HCT116 (cell line): ENCODE data around the gene KCNK3. TPM values are rescaled to one million over a fixed set of nuclear protein-coding genes. Genes with fewer than 3 reads are reported as not detected.

Experiments used
- ATAC-seq: fragments of 200-7000 bp; cut with Tn5 transposase; 2 replicates; pipeline ENCODE4 v1.9.1; 2020; ENCODE audit warnings: mild to moderate bottlenecking, moderate library complexity
- BruUV-seq: library from RNA; stranded (reverse); fragments of 400-500 nt; replicated peaks from 2 replicates; lab custom pipeline; 2021; lab: Mats Ljungman, UMichigan
- CTCF ChIA-PET: fragments of 300-600 bp; sonication (Branson Sonifier 250); formaldehyde crosslinking; loops from one replicate; lab custom pipeline; 2021; ENCODE audit warnings: antibody characterized with exemption; lab: Charles Lee
- POLR2A ChIA-PET: fragments of 300-600, 350-600 bp; sonication (Branson Sonifier 250); formaldehyde crosslinking; loops from one replicate; lab custom pipeline; 2021; ENCODE audit warnings: antibody characterized with exemption; lab: Charles Lee
- RAD21 ChIA-PET, 2 experiments: fragments of 300-600 bp; sonication (Branson Sonifier 250); formaldehyde crosslinking; loops; one replicate each; lab custom pipeline; 2023; ENCODE audit warnings: low total read pairs in 2 of 2; ENCODE audit not compliant: uncharacterized antibody in 2 of 2, unreplicated experiment in 2 of 2, low non-redundant PET in 1 of 2; lab: Charles Lee
- DNase-seq: peaks from one replicate; pipeline ENCODE4 v3.0.0-alpha.2; 2010; ENCODE audit warnings: low read depth, low spot score
- H2AFZ ChIP-seq: fragments of 200-600 bp; shearing (Covaris generic), sonication (generic); 2 replicates; pipeline ENCODE4 v1.6.1; 2017; ENCODE audit warnings: low read depth, mixed run types, mixed read lengths, antibody characterized with exemption, low read length; ENCODE audit not compliant: poor library complexity, severe bottlenecking
- H3K27ac ChIP-seq: 2 replicates; pipeline ENCODE4 v1.5.1; 2012; ENCODE audit warnings: low read depth, low read length
- H3K27me3 ChIP-seq: fragments of 200-600 bp; sonication (generic); 2 replicates; pipeline ENCODE4 v1.6.1; 2016; ENCODE audit warnings: mixed run types, low read length, mixed read lengths; ENCODE audit not compliant: insufficient read depth
- H3K36me3 ChIP-seq, 2 experiments: fragments of 200-500 bp in 1 of 2; fragments of 200-600 bp in 1 of 2; sonication (Bioruptor generic) in 1 of 2; sonication (generic) in 1 of 2; 2 replicates each; pipeline versions ENCODE4 v1.5.1 to v1.6.1; 2014 to 2016; ENCODE audit warnings: low read length in 2 of 2, inconsistent platforms in 1 of 2, mixed read lengths in 1 of 2, mixed run types in 1 of 2; ENCODE audit not compliant: insufficient read depth in 2 of 2, control insufficient read depth in 1 of 2
- H3K4me1 ChIP-seq, 2 experiments: fragments of 200-600 bp in 1 of 2; sonication (generic) in 1 of 2; 2 replicates each; pipeline versions ENCODE4 v1.5.1 to v1.6.1; 2012 to 2017; ENCODE audit warnings: low read length in 2 of 2, inconsistent platforms in 1 of 2, mild to moderate bottlenecking in 1 of 2, mixed read lengths in 1 of 2, mixed run types in 1 of 2, moderate library complexity in 1 of 2; ENCODE audit not compliant: insufficient read depth in 2 of 2, control insufficient read depth in 1 of 2
- H3K4me2 ChIP-seq: fragments of 200-600 bp; sonication (generic); 2 replicates; pipeline ENCODE4 v1.6.1; 2017; ENCODE audit warnings: mixed run types, low read length, mixed read lengths
- H3K4me3 ChIP-seq, 2 experiments: fragments of 200-600 bp in 1 of 2; sonication (generic) in 1 of 2; replicated peaks in 1 of 2; 2 replicates each; pipeline ENCODE4 v1.5.1; 2011 to 2016; ENCODE audit warnings: low read length in 2 of 2, control low read depth in 1 of 2, low read depth in 1 of 2, mild to moderate bottlenecking in 1 of 2, mixed read lengths in 1 of 2, mixed run types in 1 of 2
- H3K79me2 ChIP-seq: fragments of 200-600 bp; sonication (generic); 2 replicates; pipeline ENCODE4 v1.6.1; 2017; ENCODE audit warnings: mild to moderate bottlenecking, mixed run types, low read length, moderate library complexity, mixed read lengths; ENCODE audit not compliant: insufficient read depth
- H3K9ac ChIP-seq: fragments of 200-600 bp; sonication (generic); 2 replicates; pipeline ENCODE4 v1.6.1; 2016; ENCODE audit warnings: low read length, mixed read lengths
- H3K9me2 ChIP-seq: fragments of 200-600 bp; sonication (generic), shearing (Covaris generic); 2 replicates; pipeline ENCODE4 v1.6.1; 2017; ENCODE audit warnings: mixed run types, mild to moderate bottlenecking, moderate library complexity; ENCODE audit not compliant: insufficient read depth
- H3K9me3 ChIP-seq, 2 experiments: fragments of 200-500 bp in 1 of 2; fragments of 200-600 bp in 1 of 2; sonication (Bioruptor generic) in 1 of 2; sonication (generic) in 1 of 2; 2 replicates each; pipeline ENCODE4 v1.6.1; 2014 to 2017; ENCODE audit warnings: low read length in 2 of 2, mixed read lengths in 2 of 2, inconsistent platforms in 1 of 2, low read depth in 1 of 2, mild to moderate bottlenecking in 1 of 2, mixed run types in 1 of 2, moderate library complexity in 1 of 2; ENCODE audit not compliant: control insufficient read depth in 1 of 2, insufficient read depth in 1 of 2
- H4K20me1 ChIP-seq: fragments of 200-600 bp; sonication (generic), shearing (Covaris generic); 2 replicates; pipeline ENCODE4 v1.6.1; 2017; ENCODE audit warnings: mixed run types, mild to moderate bottlenecking, moderate library complexity; ENCODE audit not compliant: insufficient read depth
- CBX3 ChIP-seq: IDR thresholded peaks from 2 replicates; pipeline ENCODE4 v1.6.1; 2012; ENCODE audit warnings: low read depth
- CEBPB ChIP-seq: IDR thresholded peaks from 2 replicates; pipeline ENCODE4 v1.6.1; 2012; ENCODE audit warnings: low read depth
- EGR1 ChIP-seq: IDR thresholded peaks from 2 replicates; pipeline ENCODE4 v1.6.1; 2012; ENCODE audit warnings: low read depth
- EZH2 ChIP-seq: fragments of 200-600 bp; sonication (generic); IDR thresholded peaks from 2 replicates; pipeline ENCODE4 v1.6.1; 2017; ENCODE audit warnings: antibody characterized with exemption, mixed run types
- EZH2phosphoT487 ChIP-seq: fragments of 200-600 bp; IDR thresholded peaks from 2 replicates; pipeline ENCODE4 v1.6.1; 2018; ENCODE audit warnings: antibody characterized with exemption, borderline replicate concordance
- FOSL1 ChIP-seq: IDR thresholded peaks from 2 replicates; pipeline ENCODE4 v1.6.1; 2012; ENCODE audit warnings: low read depth
- JUND ChIP-seq: IDR thresholded peaks from 2 replicates; pipeline ENCODE4 v1.6.1; 2012
- MAX ChIP-seq: IDR thresholded peaks from 2 replicates; pipeline ENCODE4 v1.6.1; 2012
- POLR2A ChIP-seq: IDR thresholded peaks from 2 replicates; pipeline ENCODE4 v1.7.0; 2011; ENCODE audit warnings: borderline replicate concordance; ENCODE audit not compliant: insufficient read depth, insufficient read length; ENCODE audit errors: extremely low read depth
- POLR2AphosphoS5 ChIP-seq: IDR thresholded peaks from 2 replicates; pipeline ENCODE4 v1.6.1; 2011; ENCODE audit warnings: mild to moderate bottlenecking, low read depth, low read length, moderate library complexity
- REST ChIP-seq: IDR thresholded peaks from 2 replicates; pipeline ENCODE4 v1.6.1; 2012; ENCODE audit warnings: low read depth
- SP1 ChIP-seq: IDR thresholded peaks from 2 replicates; pipeline ENCODE4 v1.6.1; 2012; ENCODE audit warnings: low read depth
- SRF ChIP-seq: IDR thresholded peaks from 2 replicates; pipeline ENCODE4 v1.6.1; 2012; ENCODE audit warnings: low read depth
- TCF7L2 ChIP-seq: IDR thresholded peaks from 2 replicates; pipeline ENCODE4 v1.7.0; 2011; ENCODE audit warnings: borderline replicate concordance, inconsistent platforms; ENCODE audit not compliant: insufficient read depth, insufficient read length; ENCODE audit errors: extremely low read depth
- YY1 ChIP-seq: IDR thresholded peaks from 2 replicates; pipeline ENCODE4 v1.6.1; 2011; ENCODE audit warnings: low read length, low read depth, moderate library complexity, mild to moderate bottlenecking; ENCODE audit not compliant: insufficient replicate concordance; ENCODE audit errors: extremely low read depth
- ZBTB33 ChIP-seq: IDR thresholded peaks from 2 replicates; pipeline ENCODE4 v1.6.1; 2011; ENCODE audit warnings: mild to moderate bottlenecking, low read length, moderate library complexity; ENCODE audit not compliant: insufficient replicate concordance; ENCODE audit errors: extremely low read depth
- ZFX ChIP-seq: fragments of 450-650 bp; IDR thresholded peaks from 2 replicates; pipeline ENCODE4 v1.6.1; 2017
- ZNF274 ChIP-seq: fragments of 200-500 bp; sonication (Bioruptor generic); IDR thresholded peaks from 2 replicates; pipeline ENCODE4 v1.6.1; 2014; ENCODE audit warnings: mild to moderate bottlenecking, low read depth, low read length, inconsistent platforms
- intact Hi-C: fragments of 100-400 bp; cut with micrococcal nuclease; formaldehyde crosslinking; loops from 2 replicates; pipeline ENCODE4 v1.10.0; 2022
- total RNA-seq: library from RNA; stranded (reverse); gene quantifications from one replicate; pipeline ENCODE4 v1.2.1, GENCODE V29; 2021; ENCODE audit not compliant: unreplicated experiment
- TF ChIP-seq, protein P1 (sequence below), 3 experiments: fragments of 200-600 bp in 1 of 3; sonication (generic) in 1 of 3; IDR thresholded peaks in 2 of 3; conservative IDR thresholded peaks in 1 of 3; 2 replicates each; pipeline ENCODE4 v1.5.1; 2012 to 2017; ENCODE audit warnings: low read depth in 2 of 3, low read length in 2 of 3, antibody characterized with exemption in 1 of 3, borderline replicate concordance in 1 of 3, control low read depth in 1 of 3, mild to moderate bottlenecking in 1 of 3, mixed read lengths in 1 of 3, mixed run types in 1 of 3, moderate library complexity in 1 of 3; ENCODE audit not compliant: insufficient read depth in 1 of 3
- TF ChIP-seq, protein P2 (sequence below): IDR thresholded peaks from 2 replicates; pipeline ENCODE4 v1.6.1; 2012

KCNK3 gene
- total RNA-seq, 1 experiment from 2014 or later, result 0.71 TPM

DNA sequence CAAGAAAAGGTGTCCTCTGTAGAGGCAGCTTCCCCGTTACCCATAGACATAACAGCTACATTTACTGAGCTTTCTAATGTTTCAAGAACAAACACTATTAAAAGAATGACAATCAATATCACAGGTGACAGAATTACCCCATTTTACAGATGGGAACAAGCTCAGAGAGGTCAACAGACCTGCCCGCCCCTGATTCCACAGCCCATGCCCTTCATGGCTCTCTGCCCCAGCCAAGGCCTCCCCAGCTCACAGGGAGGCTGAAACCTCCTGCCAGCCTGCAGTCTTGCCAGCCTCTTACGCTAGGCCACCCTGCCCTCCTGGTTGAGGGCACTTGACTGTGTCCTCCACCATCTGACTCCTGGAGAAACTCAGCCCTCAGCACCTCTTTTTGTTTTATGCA is 52.4 kb downstream of the KCNK3 start:
- BruUV-seq, result no TSS peak
- Histone ChIP-seq H4K20me1 (no peaks in the 10 kb centered on the region), H2AFZ (no peak overlapping the region), H3K27me3 (no peaks in the 10 kb centered on the region), H3K4me3 (no peak overlapping the region), H3K4me2 (no peak overlapping the region), H3K9ac (no peak overlapping the region), H3K9me3 (no peaks in the 10 kb centered on the region), H3K27ac (no peak overlapping the region), H3K36me3 (no peaks in the 10 kb centered on the region), H3K79me2 (no peaks in the 10 kb centered on the region), H3K9me2 (no peaks in the 10 kb centered on the region), H3K4me1 (no peaks in the 10 kb centered on the region; a peak in 1 of 4 replicates)
- RAD21 ChIA-PET, result interaction anchor here (1.6 to 2.3 kb wide), 2 partner anchors 129 to 138 kb away, joined by 6 to 9 read pairs; no protein-coding TSS in a partner anchor
- intact Hi-C loops, result loop anchor here (1.0 to 2.0 kb wide), 4 partner anchors 130 to 242 kb away; no protein-coding TSS in a partner anchor
- TF ChIP-seq CEBPB, result no peak
- no peak for TF ChIP-seq SP1
- TF ChIP-seq SRF, result no peak
- no peak for TF ChIP-seq REST
- TF ChIP-seq MAX, result no peak
- TF ChIP-seq TCF7L2, result no peak
- TF ChIP-seq, protein P1, sequence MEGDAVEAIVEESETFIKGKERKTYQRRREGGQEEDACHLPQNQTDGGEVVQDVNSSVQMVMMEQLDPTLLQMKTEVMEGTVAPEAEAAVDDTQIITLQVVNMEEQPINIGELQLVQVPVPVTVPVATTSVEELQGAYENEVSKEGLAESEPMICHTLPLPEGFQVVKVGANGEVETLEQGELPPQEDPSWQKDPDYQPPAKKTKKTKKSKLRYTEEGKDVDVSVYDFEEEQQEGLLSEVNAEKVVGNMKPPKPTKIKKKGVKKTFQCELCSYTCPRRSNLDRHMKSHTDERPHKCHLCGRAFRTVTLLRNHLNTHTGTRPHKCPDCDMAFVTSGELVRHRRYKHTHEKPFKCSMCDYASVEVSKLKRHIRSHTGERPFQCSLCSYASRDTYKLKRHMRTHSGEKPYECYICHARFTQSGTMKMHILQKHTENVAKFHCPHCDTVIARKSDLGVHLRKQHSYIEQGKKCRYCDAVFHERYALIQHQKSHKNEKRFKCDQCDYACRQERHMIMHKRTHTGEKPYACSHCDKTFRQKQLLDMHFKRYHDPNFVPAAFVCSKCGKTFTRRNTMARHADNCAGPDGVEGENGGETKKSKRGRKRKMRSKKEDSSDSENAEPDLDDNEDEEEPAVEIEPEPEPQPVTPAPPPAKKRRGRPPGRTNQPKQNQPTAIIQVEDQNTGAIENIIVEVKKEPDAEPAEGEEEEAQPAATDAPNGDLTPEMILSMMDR (IDR thresholded peaks at IDR 0.05 in 2 of 3, conservative IDR thresholded peaks at IDR 0.05 in 1 of 3; ENCODE audit: borderline replicate concordance in 1 of 3, insufficient read depth in 1 of 3, low read depth in 2 of 3, low read length in 2 of 3), result no peak
- TF ChIP-seq JUND, result no peak
- TF ChIP-seq YY1, result no peak
- no peak for TF ChIP-seq POLR2A
- no peak for TF ChIP-seq EZH2phosphoT487
- no peak for TF ChIP-seq CBX3
- no peak for TF ChIP-seq FOSL1
- no peak for TF ChIP-seq EGR1
- TF ChIP-seq POLR2AphosphoS5, result no peak
- TF ChIP-seq, protein P2, sequence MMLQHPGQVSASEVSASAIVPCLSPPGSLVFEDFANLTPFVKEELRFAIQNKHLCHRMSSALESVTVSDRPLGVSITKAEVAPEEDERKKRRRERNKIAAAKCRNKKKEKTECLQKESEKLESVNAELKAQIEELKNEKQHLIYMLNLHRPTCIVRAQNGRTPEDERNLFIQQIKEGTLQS, result no peak
- no peak for TF ChIP-seq ZNF274
- no peak for TF ChIP-seq ZBTB33
- no peak for TF ChIP-seq ZFX
- TF ChIP-seq EZH2, result no peak
- DNase-seq (no peak), ATAC-seq (no peak)
- POLR2A ChIA-PET, result interaction anchor here (2.0 kb wide), 1 partner anchor 139 kb away, joined by 11 read pairs; no protein-coding TSS in a partner anchor
- CTCF ChIA-PET, result interaction anchor here (0.7 to 7.3 kb wide), 7 partner anchors 12 to 224 kb away, joined by 3 to 88 read pairs (median 4); no protein-coding TSS in a partner anchor
